Left cardiac atrium (tissue), 4 donors: ENCODE measurements around the gene ETV6. TPM values are rescaled to one million over a fixed set of nuclear protein-coding genes. Genes with fewer than 3 reads are reported as not detected.
"Not testable (repeated sequence)": the region's sequence is repeated elsewhere in the genome, so short reads cannot be mapped to it uniquely, and the experiment has no call there.

ENCODE experiments used
- ATAC-seq, 2 donors: fragments of 200-7000 bp; cut with Tn5 transposase; one replicate each; pipeline ENCODE4 v1.9.1; 2020; ENCODE audit warnings: mild to moderate bottlenecking in 2 of 2, moderate library complexity in 2 of 2
- DNase-seq: peaks from one replicate; pipeline ENCODE4 v3.0.0-alpha.2; 2020
- intact Hi-C, 2 donors: fragments of 100-400 bp; cut with DNase I; formaldehyde crosslinking; loops; one replicate each; pipeline versions ENCODE4 v1.14.1 to v1.15.1; 2022 to 2023
- long read RNA-seq: library from polyadenylated mRNA; unstranded; transcript quantifications from one replicate; pipeline ENCODE4 v2.0.0, GENCODE V29; 2021
- total RNA-seq, 2 donors: library from RNA; stranded (reverse); fragmentation: NEBNext Ultra II Directional; extraction: Animal tissue kit (Norgen Biotek cat#: 25700); gene quantifications; one replicate each; pipeline ENCODE4 v1.2.1, GENCODE V29; 2021
- donor health status: DM: no; HTN: yes; CAD: no.
- donor health status: DM: no; HTN: yes; CAD: no; lungs with severe emphysema.
- donor health status: DM: yes; HTN: yes; CAD: no.
- donor health status: Dilated cardiomyopathy.

Gene ETV6
- total RNA-seq: 10 to 100 TPM; 12.1 to 20.2 TPM
- long read RNA-seq, full-length matches to known transcripts: 1 of 2 reads
- long read RNA-seq, partial matches to known transcripts: 0 of 2 reads
- long read RNA-seq, other reads (novel, unspliced or antisense): 1 of 2 reads

GRCh38 chr12:11649413-11650285 lies at the start of gene ETV6:
ETV6 (plus strand) TSS chr12:11649674; CDS start chr12:11650128, 454 bp downstream.
- DNase-seq: peak; percentile 78
- intact Hi-C loops: loop anchor here in 1 of 2 donors (5.0 to 10.0 kb wide), 2 partner anchors 103 to 215 kb away; no protein-coding TSS in a partner anchor
- ATAC-seq: peak; percentile 51 to 53

DNA sequence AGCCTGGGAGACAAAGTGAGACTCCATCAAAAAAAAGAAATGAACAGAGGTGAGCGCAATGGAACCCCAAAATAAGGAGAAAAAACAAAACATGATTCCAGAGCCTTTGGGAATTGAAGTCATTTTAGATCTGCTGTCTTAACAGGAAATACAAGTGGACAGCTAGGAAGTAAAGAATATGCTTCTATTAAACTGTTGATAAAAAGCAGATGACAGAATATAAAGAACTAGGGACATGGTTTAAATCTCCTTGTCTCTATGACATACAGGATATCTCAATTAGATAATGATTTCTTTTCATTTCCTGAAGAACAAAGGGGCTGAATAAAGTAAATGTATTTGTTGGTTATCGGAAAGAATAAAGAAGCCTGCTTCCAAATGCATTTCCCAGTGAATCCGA lies 49.3 kb upstream of the ETV6 start:
- ATAC-seq (no peak), DNase-seq (no peak)
- intact Hi-C loops: no loop called here

DNA sequence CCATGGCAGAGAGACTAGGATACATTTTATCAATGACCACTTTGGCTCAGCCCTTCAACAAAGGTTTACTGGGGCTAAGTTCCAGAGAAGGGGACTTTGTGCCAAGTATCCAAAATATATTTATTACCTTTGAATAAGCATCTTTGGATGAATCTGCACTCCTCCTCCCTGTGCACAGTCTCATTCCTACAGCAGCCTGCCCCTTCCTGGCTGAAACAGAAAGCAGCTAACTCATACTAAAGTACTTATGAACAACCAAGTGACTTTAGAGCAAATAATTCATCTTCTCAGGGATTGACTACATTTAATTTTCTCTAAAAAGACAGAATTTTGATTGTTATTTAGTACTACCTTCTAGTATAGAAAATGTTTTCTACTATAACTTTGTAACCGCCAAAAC lies 47.8 kb upstream of the ETV6 start:
- ATAC-seq: no peak
- intact Hi-C loops: no loop called here

GRCh38 chr12:11607313-11608081 lies 42.0 kb upstream of the ETV6 start:
- ATAC-seq (peak; percentile 37 to 44), DNase-seq (no peak)
- intact Hi-C loops: no loop called here

More for the DNA sequence above, 47.8 kb upstream of the ETV6 start:
- no peak for DNase-seq

GRCh38 chr12:11609045-11609444 lies 40.4 kb upstream of the ETV6 start:
- DNase-seq (no peak), ATAC-seq (no peak)
- intact Hi-C loops: no loop called here

GRCh38 chr12:11615481-11615880 lies 34.0 kb upstream of the ETV6 start:
- intact Hi-C loops: no loop called here
- DNase-seq (no peak), ATAC-seq (no peak)

- DNase-seq (no peak), ATAC-seq (no peak)
- intact Hi-C loops: no loop called here
Observed at GRCh38 chr12:11618046-11618445, 31.4 kb upstream of the ETV6 start.

- no peak for DNase-seq
- intact Hi-C loops: no loop called here
- ATAC-seq: no peak
Observed at GRCh38 chr12:11621797-11622423, 27.6 kb upstream of the ETV6 start.

DNA sequence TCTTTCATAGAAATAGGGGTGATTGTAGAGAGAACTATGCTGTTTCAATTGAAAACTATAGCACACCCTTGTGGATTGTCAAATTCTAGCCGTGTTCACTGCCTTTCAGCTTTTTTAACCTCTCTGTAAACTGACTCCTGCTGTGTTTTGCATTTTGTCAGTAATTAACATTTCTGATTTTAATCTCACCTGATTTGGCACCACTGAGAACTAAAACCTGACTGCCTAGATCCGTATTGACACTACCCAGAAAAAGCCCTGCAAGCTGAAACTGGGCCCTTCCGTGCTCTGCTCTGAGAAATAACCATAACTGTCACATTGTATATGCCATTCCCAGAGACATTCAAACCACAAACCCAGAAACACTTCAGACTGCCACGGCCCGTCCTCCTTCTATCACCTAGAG lies 26.6 kb upstream of the ETV6 start:
- intact Hi-C loops: no loop called here
- DNase-seq (no peak), ATAC-seq (no peak)

GRCh38 chr12:11623382-11623781 lies 26.1 kb upstream of the ETV6 start:
- DNase-seq: no peak
- ATAC-seq: no peak
- intact Hi-C loops: no loop called here

DNA sequence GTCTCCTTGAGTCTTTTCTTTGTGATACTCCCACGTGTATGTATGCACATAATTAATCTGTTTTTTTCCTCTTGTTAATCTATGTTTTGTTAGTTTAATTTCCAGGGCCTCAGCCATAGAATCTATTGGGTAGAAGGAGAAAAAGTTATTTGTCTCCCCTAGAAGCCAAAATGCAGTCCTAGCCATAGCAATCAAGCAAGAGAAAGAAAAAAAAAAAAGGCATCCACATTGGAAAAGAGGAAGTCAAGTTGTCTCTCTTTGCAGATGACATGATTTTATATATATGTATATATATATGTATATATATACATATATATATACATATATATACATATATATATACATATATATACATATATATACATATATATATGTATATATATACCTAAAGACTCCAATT lies 25.4 kb upstream of the ETV6 start:
- no peak for ATAC-seq
- no peak for DNase-seq
- intact Hi-C loops: no loop called here

- intact Hi-C loops, ATAC-seq, DNase-seq: not testable (repeated sequence)
Observed at GRCh38 chr12:11627709-11628108, 21.8 kb upstream of the ETV6 start.

DNA sequence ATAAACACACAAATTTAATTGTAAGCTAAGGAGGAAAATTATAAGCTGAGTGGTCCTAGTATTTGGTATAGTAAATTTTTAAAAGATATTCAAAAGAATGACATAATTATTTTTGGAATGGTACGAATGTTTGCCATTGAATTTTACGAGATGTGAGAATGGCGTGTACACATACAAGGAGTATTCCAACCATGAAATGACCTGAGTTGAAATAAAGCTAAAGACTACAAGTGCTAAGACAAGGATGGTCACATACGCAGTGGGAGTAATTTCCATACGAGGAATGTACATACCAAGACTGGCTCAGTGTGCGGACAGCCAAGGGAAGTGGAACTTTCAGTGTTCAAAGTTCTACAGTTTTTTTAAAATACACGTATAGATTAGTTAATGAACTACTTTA lies 21.1 kb upstream of the ETV6 start:
- intact Hi-C loops: no loop called here
- DNase-seq: no peak
- ATAC-seq: no peak

DNA sequence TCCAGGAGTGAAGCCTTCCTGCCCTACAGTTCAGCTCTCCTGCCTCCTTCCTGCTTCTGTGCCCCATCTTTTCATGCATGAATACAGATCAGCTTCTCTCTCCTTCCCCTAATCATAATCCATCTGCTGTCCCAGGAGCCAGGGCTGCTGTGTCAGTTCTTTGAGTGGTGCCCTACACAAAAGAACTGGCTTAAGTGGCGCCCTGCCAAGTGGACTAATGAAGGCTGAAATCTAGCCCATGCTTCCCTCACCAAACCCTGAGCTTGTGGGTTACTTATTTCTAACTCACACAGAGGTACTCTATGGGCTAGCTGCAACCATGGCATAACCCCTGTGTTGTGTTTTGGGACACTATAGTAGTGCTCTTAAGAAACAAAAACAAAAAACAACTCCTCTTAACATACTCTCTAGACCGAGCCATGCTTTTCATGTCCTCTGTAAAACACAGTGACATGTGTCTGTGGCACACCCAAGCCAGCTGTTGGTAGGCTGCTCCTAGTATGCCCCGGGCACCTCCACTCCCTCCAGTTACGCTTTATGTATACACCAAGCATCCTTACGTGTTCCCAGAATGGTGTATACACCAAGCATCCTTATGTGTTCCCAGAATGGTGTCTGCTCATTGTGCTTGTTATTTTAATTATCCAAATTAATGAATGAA lies 19.3 kb upstream of the ETV6 start:
- intact Hi-C loops: no loop called here
- no peak for DNase-seq
- no peak for ATAC-seq

DNA sequence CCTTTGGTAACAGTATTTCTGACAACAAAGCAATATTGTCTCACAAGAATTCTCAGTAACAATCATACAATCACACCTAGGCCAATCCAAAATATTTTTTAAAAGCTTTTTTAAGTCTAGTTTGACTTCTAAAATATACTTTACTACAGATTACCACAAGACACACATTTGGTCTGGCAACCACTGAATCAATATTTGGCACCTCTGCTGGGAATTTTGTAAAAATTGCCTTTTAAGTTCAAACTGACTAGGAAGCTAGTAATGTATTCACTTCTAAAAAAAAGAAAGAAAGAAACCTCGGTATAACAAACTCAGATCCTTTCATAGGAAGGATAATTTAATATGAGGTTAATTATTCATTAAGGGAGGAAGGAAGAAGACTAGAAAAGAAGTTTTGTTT lies 18.2 kb upstream of the ETV6 start:
- DNase-seq: no peak
- intact Hi-C loops: no loop called here
- ATAC-seq: no peak

- ATAC-seq, DNase-seq, intact Hi-C loops: not testable (repeated sequence)
Observed at GRCh38 chr12:11631881-11632280, 17.6 kb upstream of the ETV6 start.

- intact Hi-C loops: no loop called here
- ATAC-seq: no peak
- no peak for DNase-seq
Observed at GRCh38 chr12:11633968-11634367, 15.5 kb upstream of the ETV6 start.

DNA sequence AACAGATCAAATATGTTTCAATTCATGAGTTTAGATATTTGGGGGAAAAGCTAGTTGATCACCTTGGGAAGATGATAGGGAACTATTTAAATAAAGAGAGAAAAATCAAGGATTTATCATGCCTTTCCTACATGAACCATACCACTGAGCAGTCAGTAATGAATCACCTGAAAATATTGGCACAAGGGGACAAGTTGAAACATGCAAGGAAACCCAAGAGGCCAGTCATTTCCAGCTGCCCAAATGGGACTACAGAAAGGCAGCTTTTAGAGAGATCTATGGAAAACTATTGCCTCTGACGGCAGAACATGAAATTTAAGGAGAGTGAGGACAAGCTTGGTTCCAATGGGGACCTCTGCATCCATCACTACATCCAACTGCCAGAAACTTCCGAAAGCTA lies 14.1 kb upstream of the ETV6 start:
- DNase-seq (no peak), ATAC-seq (no peak)
- intact Hi-C loops: no loop called here

- ATAC-seq: no peak
- DNase-seq: no peak
- intact Hi-C loops: no loop called here
Observed at GRCh38 chr12:11638315-11638916, 11.1 kb upstream of the ETV6 start.
